Pancreas (tissue), 10 donors: ENCODE results near the gene ABLIM2. TPM values are rescaled to one million over a fixed set of nuclear protein-coding genes. Genes with fewer than 3 reads are reported as not detected.
A peak's percentile ranks its signal among the peaks of the same experiment; 100 is the strongest.

ENCODE experiments used
- ATAC-seq, 4 donors: fragments of 200-7000 bp; cut with Tn5 transposase; one replicate each; pipeline versions ENCODE4 v1.8.0 to v1.9.1; 2020; ENCODE audit warnings: mild to moderate bottlenecking in 4 of 4, moderate library complexity in 4 of 4
- DNase-seq, 6 donors: peaks; one replicate each; pipeline ENCODE4 v3.0.0-alpha.2; 2020
- FAIRE-seq: peaks from 2 replicates; lab custom pipeline; 2012; peaks lifted over from hg19 to GRCh38; lab: Jason Lieb, UNC
- H3K27ac ChIP-seq, 4 donors: fragments of 200-600 bp; sonication (generic); 1 replicate in 3 of 4; 2 replicates in 1 of 4; pipeline versions ENCODE4 v1.5.0 to v1.8.0; 2020
- H3K27me3 ChIP-seq, 4 donors: fragments of 200-600 bp; one replicate each; pipeline ENCODE4 v1.8.0; 2021
- H3K36me3 ChIP-seq, 3 donors: fragments of 200-600 bp; sonication (generic) in 1 of 3; one replicate each; pipeline versions ENCODE4 v1.5.0 to v1.8.0; 2020 to 2021
- H3K4me1 ChIP-seq, 3 donors: fragments of 200-600 bp; one replicate each; pipeline ENCODE4 v1.8.0; 2021
- H3K4me3 ChIP-seq, 4 donors: fragments of 200-600 bp; sonication (generic) in 2 of 4; one replicate each; pipeline versions ENCODE4 v1.5.0 to v1.8.0; 2020 to 2021
- H3K9me3 ChIP-seq, 4 donors: fragments of 200-600 bp; one replicate each; pipeline ENCODE4 v1.8.0; 2021
- CTCF ChIP-seq, 4 donors: fragments of 200-600 bp; sonication (generic) in 3 of 4; IDR thresholded peaks; one replicate each; pipeline versions ENCODE4 v1.5.0 to v1.8.0; 2021; ENCODE audit warnings: antibody characterized with exemption in 4 of 4
- WGBS, 2 donors: extraction: QIAGEN DNeasy Blood & Tissue Kit; methylation state at CpG; one replicate each; pipeline ENCODE4 v1.1.7; 2013; 5-methylcytosine and 5-hydroxymethylcytosine counted together
- intact Hi-C, 3 donors: fragments of 100-400 bp; cut with DNase I; formaldehyde crosslinking; loops; one replicate each; pipeline versions ENCODE4 v1.11.1 to v1.14.2; 2022
- polyA plus RNA-seq, 2 donors: library from polyadenylated mRNA; stranded (reverse); fragments of 200-250 nt; gene quantifications; one replicate each; pipeline ENCODE4 v1.2.3, GENCODE V29; 2013
- total RNA-seq, 6 donors: library from RNA; stranded (reverse); fragmentation: NEBNext Ultra II Directional in 4 of 6; extraction: Animal tissue kit (Norgen Biotek cat#: 25700) in 4 of 6; gene quantifications; one replicate each; pipeline versions ENCODE4 v1.2.1 to v1.2.4, GENCODE V29; 2021 to 2023
- donor health status: healthy with polysubstance abuse.
- donor health status: DM: no; HTN: no; CAD: no; lungs with moderate emphysema.
- donor health status: DM: no; HTN: no; CAD: no.
- donor health status: control.
- donor health status: control.
- donor health status: Bipolar disorder and iron deficiency.
- donor health status: DM: yes; HTN: yes; CAD: no.
- donor health status: DM: no; HTN: no; CAD: no.
- donor health status: DM: no; HTN: no; CAD: no.
- donor health status: DM: yes; HTN: yes; CAD: no.

ABLIM2 gene
- total and polyA plus RNA-seq, 8 donors: 4.3 to 13.1 (median 6.6) TPM

- intact Hi-C loops: no loop called here
- Histone ChIP-seq H3K27ac (no peak overlapping the region), H3K4me3 (no peak overlapping the region), H3K4me1 (no peaks in the 10 kb centered on the region), H3K9me3 (no peaks in the 10 kb centered on the region), H3K36me3 (no peaks in the 10 kb centered on the region), H3K27me3 (no peaks in the 10 kb centered on the region)
- WGBS, 2 donors: 92 to 94% methylated on average over 17 of the region's 17 CpGs
- TF ChIP-seq CTCF (IDR thresholded peaks at IDR 0.05): no peak
- no peak for ATAC-seq
- no peak for FAIRE-seq
- no peak for DNase-seq
Observed at GRCh38 chr4:7983296-7983695, 175.3 kb downstream of the ABLIM2 start.

GRCh38 chr4:7981738-7982394 lies 176.7 kb downstream of the ABLIM2 start:
- Histone ChIP-seq H3K4me1 (no peaks in the 10 kb centered on the region), H3K27ac (no peak overlapping the region), H3K9me3 (no peaks in the 10 kb centered on the region), H3K4me3 (no peak overlapping the region), H3K36me3 (no peaks in the 10 kb centered on the region), H3K27me3 (no peaks in the 10 kb centered on the region)
- ATAC-seq: peak in 1 of 4 donors; percentile 27
- 84 to 90% methylated on average over 8 of the region's 8 CpGs for WGBS, 2 donors
- DNase-seq: no peak
- intact Hi-C loops: no loop called here
- TF ChIP-seq CTCF (IDR thresholded peaks at IDR 0.05): no peak
- no peak for FAIRE-seq

GRCh38 chr4:7980036-7980435 lies 178.6 kb downstream of the ABLIM2 start:
- no peaks in the 10 kb centered on the region for H3K9me3 ChIP-seq
- H3K27me3 ChIP-seq: no peaks in the 10 kb centered on the region
- H3K27ac ChIP-seq: no peak overlapping the region
- no peak overlapping the region for H3K4me3 ChIP-seq
- intact Hi-C loops: no loop called here
- FAIRE-seq (no peak), ATAC-seq (no peak), DNase-seq (no peak)
- no peaks in the 10 kb centered on the region for H3K36me3 ChIP-seq
- H3K4me1 ChIP-seq: no peaks in the 10 kb centered on the region
- WGBS, 2 donors: 80 to 87% methylated on average over 2 of the region's 2 CpGs
- TF ChIP-seq CTCF (IDR thresholded peaks at IDR 0.05): no peak

GRCh38 chr4:7979652-7979968 lies 179.0 kb downstream of the ABLIM2 start:
- Histone ChIP-seq H3K27ac (no peak overlapping the region), H3K4me3 (no peak overlapping the region), H3K27me3 (no peaks in the 10 kb centered on the region), H3K9me3 (no peaks in the 10 kb centered on the region), H3K36me3 (no peaks in the 10 kb centered on the region), H3K4me1 (no peaks in the 10 kb centered on the region)
- TF ChIP-seq CTCF (IDR thresholded peaks at IDR 0.05): no peak
- FAIRE-seq (no peak), ATAC-seq (no peak), DNase-seq (peak in 1 of 6 donors; percentile 12)
- intact Hi-C loops: no loop called here
- WGBS, 2 donors: 85% methylated on average over 4 of the region's 4 CpGs

- no peak overlapping the region for H3K4me3 ChIP-seq
- no peaks in the 10 kb centered on the region for H3K4me1 ChIP-seq
- no peak for ATAC-seq
- H3K36me3 ChIP-seq: no peaks in the 10 kb centered on the region
- H3K27ac ChIP-seq: peak overlapping the region in 1 of 4 donors; percentile 1
- no peaks in the 10 kb centered on the region for H3K9me3 ChIP-seq
- peak in 1 of 6 donors; percentile 34 for DNase-seq
- FAIRE-seq: no peak
- no peak for TF ChIP-seq CTCF (IDR thresholded peaks at IDR 0.05)
- intact Hi-C loops: no loop called here
- H3K27me3 ChIP-seq: no peaks in the 10 kb centered on the region
- 84 to 88% methylated on average over 17 of the region's 17 CpGs for WGBS, 2 donors
Observed at GRCh38 chr4:7978907-7979651, 179.5 kb downstream of the ABLIM2 start.
